HG02610 (cell line): Measurements from ENCODE around the gene ARFGEF2.
"Not testable (repeated sequence)": the region's sequence is repeated elsewhere in the genome, so short reads cannot be mapped to it uniquely, and the experiment has no call there.

Experiments
- ATAC-seq: cut with Tn5 transposase; IDR thresholded peaks from one replicate; pipeline ENCODE4 v1.9.1; 2021; ENCODE audit warnings: mild to moderate bottlenecking, moderate library complexity; ENCODE audit not compliant: unreplicated experiment

Gene ARFGEF2

GRCh38 chr20:48984575-48985219 lies 63.2 kb downstream of the ARFGEF2 start:
- no peak for ATAC-seq

DNA sequence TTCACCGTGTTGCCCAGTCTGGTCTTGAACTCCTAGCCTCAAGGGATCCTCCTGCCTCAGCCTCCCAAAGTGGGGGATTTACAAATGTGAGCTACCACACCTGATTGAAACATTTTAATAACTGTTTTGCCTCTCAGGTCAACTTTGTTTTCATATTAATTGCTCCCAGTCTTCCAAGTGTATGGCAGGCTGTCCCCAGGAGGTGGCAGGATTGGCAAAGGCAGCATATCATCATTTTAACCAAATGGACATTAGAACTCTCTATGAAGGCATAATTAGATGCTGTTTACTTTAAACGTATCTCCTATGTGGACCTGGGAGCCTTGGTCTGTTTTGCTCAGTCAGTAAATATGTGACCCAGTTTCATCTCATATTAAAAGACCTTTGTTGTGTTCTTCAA lies 65.4 kb downstream of the ARFGEF2 start:
- no peak for ATAC-seq

- ATAC-seq = no peak
Observed at GRCh38 chr20:48990467-48990866, 69.0 kb downstream of the ARFGEF2 start.

GRCh38 chr20:48995589-48995988 lies 74.1 kb downstream of the ARFGEF2 start:
- ATAC-seq = no peak

- no peak for ATAC-seq
Observed at GRCh38 chr20:48999890-49000870, 78.7 kb downstream of the ARFGEF2 start.

GRCh38 chr20:49001741-49002140 lies 80.2 kb downstream of the ARFGEF2 start:
- ATAC-seq = no peak

DNA sequence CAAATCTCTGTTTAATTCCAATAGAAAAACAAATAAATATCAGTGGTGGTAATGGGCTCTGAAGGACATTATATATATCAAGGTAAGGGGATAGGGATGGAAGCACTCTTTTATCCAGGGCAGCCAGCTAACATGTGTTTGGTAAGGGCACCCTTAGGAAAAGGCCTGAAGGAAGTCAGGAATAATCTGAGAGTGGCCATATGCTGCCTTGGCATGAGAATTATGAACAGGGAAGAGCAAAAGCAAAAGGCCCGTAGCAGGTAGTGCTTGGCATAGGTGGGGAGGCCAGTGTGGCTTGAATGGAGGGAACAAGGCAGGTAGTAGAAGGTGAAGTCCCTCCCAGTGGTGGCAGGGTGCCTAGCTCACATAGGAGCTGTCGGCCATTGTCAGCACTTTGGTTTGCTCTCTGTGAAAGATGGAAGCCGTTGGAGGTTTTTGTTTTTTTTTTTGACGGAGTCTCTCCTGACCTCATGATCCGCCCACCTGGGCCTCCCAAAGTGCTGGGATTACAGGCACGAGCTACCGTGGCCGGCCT lies 85.0 kb downstream of the ARFGEF2 start:
- ATAC-seq = no peak

- ATAC-seq = no peak
Observed at GRCh38 chr20:49009899-49010631, 88.6 kb downstream of the ARFGEF2 start.

GRCh38 chr20:49024220-49024619 lies 102.7 kb downstream of the ARFGEF2 start:
- ATAC-seq = no peak

DNA sequence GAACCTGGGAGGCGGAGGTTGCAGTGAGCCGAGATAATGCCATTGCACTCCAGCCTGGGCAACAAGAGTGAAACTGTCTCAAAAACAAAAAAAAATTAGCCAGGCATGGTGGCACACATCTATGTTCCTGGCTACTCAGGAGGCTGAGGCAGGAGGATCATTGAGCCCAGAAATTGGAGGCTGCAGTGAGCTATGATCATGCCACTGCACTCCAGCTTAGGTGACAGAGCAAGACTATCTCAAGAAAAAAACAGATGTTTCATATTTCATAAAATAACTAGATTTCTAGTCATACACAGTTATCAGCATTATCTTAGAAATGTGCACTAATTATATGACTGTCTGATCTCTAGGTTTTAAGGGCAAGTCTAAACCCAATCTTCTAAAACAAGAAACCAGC lies 106.7 kb downstream of the ARFGEF2 start:
- not testable (repeated sequence) for ATAC-seq

GRCh38 chr20:49028684-49029083 lies 107.2 kb downstream of the ARFGEF2 start:
- ATAC-seq = no peak

DNA sequence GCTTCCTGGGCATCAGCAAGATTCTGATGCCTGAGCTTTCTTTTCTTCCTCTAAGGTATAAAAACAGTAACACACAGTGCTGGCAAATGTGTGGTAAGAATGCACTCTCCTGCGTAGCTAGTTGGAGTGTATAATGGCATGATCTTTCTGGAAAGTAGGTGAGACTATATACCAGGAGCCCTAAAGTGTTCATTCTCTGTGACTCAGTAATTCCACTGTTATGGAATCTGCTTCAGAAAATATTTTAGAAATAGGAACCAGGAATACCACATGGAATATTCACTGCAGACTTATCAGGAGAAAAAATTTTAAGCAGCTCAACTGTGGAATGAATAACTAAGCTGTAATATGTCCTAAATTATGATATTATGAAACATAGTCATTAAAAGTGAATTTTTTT lies 107.7 kb downstream of the ARFGEF2 start:
- ATAC-seq = no peak

DNA sequence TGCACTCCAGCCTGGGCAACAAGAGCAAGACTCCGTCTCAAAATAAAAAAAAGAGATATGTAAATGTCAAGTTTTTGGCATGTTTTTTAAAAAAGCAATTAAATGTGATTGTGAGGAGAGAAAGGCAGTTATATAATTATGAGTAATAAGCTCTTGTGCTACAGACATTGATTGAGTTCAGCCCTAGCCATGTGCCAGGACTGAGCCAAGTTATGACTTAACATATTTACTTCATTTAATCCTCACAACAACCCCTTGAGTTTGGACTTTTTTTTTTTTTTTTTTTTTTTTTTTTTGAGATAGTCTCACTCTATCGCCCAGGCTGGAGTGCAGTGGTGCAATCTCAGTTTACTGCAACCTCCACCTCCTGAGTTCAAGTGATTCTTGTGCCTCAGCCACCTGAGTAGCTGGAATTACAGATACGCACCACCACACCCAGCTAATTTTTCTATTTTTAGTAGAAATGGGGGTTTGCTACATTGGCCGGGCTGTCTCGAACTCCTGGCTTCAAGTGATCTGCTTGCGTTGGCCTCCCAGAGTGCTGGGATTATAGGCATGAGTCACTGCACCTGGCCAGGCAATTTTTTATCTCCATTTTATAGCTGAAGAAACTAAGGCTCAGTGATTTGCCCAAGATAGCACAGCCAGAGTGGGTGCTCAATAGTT lies 109.6 kb downstream of the ARFGEF2 start:
- ATAC-seq = no peak

DNA sequence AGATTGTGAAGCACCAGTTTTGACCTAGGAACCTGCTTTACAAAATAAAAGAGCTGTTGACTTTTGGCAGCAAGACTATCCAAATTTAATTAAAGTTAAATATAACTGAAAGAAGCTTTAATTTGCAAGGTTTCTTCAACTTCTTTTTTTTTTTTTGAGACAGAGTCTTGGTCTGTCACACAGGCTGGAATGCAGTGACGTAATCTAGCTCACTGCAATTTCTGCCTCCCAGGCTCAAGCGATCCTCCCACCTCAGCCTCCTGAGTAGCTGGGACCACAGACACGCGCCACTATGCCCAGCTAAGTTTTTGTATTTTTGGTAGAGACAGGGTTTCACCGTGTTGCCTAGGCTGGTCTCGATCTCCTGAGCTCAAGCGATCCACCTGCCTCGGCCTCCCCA lies 110.9 kb downstream of the ARFGEF2 start:
- no peak for ATAC-seq

GRCh38 chr20:49034070-49034732 lies 112.7 kb downstream of the ARFGEF2 start:
- no peak for ATAC-seq

DNA sequence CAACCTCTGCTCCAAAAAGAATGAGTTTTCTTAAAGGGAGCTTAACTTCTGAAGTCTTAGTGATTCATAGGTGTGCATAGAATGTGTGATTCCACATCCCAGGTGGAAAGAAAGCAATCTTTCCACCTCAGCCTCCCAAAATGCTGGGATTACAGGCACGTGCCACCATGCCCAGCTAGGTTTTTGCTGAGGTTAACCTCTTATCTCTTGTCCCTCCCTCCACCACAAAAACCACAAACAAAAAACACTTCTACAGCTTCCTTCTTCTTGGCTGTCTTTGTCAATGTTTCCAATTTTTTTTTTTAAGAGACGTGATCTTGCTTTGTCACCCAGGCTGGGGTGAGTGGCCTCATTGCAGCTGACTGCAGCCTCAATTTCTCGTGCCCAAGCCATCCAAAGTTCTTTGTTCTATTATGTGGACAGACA lies 116.5 kb downstream of the ARFGEF2 start:
- no peak for ATAC-seq

DNA sequence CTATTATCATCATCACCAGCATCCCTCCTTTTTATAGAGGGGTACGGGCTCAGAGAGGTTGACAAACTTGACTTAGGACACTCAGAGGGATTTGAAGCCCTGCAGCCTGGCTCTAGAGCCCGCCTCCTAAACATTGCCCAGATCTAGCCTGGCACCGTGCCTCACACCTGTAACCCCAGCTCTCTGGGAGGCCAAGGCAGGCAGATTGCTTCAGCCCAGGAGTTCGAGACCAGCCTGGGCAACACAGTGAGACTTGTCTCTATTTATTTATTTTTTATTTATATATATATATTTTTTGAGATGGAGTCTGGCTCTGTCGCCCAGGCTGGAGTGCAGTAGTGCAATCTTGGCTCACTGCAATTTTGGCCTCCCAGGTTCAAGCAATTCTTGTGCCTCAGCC lies 118.3 kb downstream of the ARFGEF2 start:
- no peak for ATAC-seq

DNA sequence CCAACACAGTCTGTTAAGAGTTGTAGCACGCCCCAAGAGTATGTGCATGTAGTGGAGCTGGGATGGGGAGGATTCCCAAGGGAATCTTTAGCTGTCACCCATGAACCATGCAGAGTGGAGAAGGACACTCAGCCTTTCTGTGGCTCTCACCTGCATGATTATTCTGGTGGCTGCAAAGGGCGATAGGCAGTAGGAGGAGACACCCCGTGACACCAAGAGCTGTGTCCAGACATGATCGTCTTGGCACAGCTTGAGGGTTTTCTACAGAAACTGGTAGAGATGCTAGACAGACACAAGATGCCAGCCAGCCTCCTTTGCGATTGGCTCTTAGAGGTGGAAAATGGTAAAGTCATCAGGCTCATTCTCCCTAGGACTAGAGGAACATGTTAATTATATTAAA lies 121.5 kb downstream of the ARFGEF2 start:
- no peak for ATAC-seq

GRCh38 chr20:49045440-49046086 lies 124.1 kb downstream of the ARFGEF2 start:
- no peak for ATAC-seq
